Liver (tissue), 9 donors: ENCODE results near the gene TOP2A. TPM values are rescaled to one million over a fixed set of nuclear protein-coding genes. Genes with fewer than 3 reads are reported as not detected.

Experiments
- DNase-seq: peaks from one replicate; pipeline ENCODE4 v3.0.0-alpha.2; 2017; ENCODE audit warnings: low spot score
- H3K27ac ChIP-seq, 2 donors: one replicate each; pipeline ENCODE4 v1.7.0; 2013; ENCODE audit warnings: inconsistent platforms in 2 of 2, low read length in 2 of 2, control low read depth in 1 of 2, low read depth in 1 of 2, mild to moderate bottlenecking in 1 of 2
- H3K27me3 ChIP-seq, 4 donors: one replicate each; pipeline versions ENCODE4 v1.6.1 to v1.7.0; 2013; ENCODE audit warnings: low read length in 3 of 4, inconsistent platforms in 1 of 4, mild to moderate bottlenecking in 1 of 4, moderate library complexity in 1 of 4; ENCODE audit not compliant: control insufficient read depth in 4 of 4, insufficient read depth in 4 of 4
- H3K36me3 ChIP-seq, 4 donors: one replicate each; pipeline versions ENCODE4 v1.6.1 to v1.7.0; 2013; ENCODE audit warnings: low read length in 3 of 4, mild to moderate bottlenecking in 3 of 4, low read depth in 1 of 4, moderate library complexity in 1 of 4; ENCODE audit not compliant: control insufficient read depth in 4 of 4, insufficient read depth in 3 of 4
- H3K4me1 ChIP-seq, 4 donors: one replicate each; pipeline versions ENCODE4 v1.6.1 to v1.7.0; 2013; ENCODE audit warnings: low read length in 3 of 4, mild to moderate bottlenecking in 3 of 4, moderate library complexity in 1 of 4; ENCODE audit not compliant: control insufficient read depth in 4 of 4, insufficient read depth in 4 of 4
- H3K4me3 ChIP-seq, 3 donors: one replicate each; pipeline versions ENCODE4 v1.6.1 to v1.7.0; 2013; ENCODE audit warnings: low read length in 3 of 3, control low read depth in 1 of 3, low read depth in 1 of 3, mild to moderate bottlenecking in 1 of 3
- H3K9ac ChIP-seq, 2 donors: one replicate each; pipeline ENCODE4 v1.7.0; 2013; ENCODE audit warnings: low read length in 2 of 2, mild to moderate bottlenecking in 2 of 2, moderate library complexity in 2 of 2, control low read depth in 1 of 2, low read depth in 1 of 2
- H3K9me3 ChIP-seq, 4 donors: one replicate each; pipeline versions ENCODE4 v1.6.1 to v1.7.0; 2013; ENCODE audit warnings: low read length in 3 of 4; ENCODE audit not compliant: control insufficient read depth in 4 of 4
- EGR1 ChIP-seq, 2 donors: IDR thresholded peaks; 2 replicates each; pipeline ENCODE4 v1.6.1; 2016 to 2018; ENCODE audit warnings: antibody characterized with exemption in 2 of 2, low read depth in 2 of 2
- FOXA1 ChIP-seq: IDR thresholded peaks from 2 replicates; pipeline ENCODE4 v1.6.1; 2016; ENCODE audit warnings: antibody characterized with exemption
- FOXA2 ChIP-seq: IDR thresholded peaks from 2 replicates; pipeline ENCODE4 v1.6.1; 2016; ENCODE audit warnings: antibody characterized with exemption
- GABPA ChIP-seq, 2 donors: IDR thresholded peaks in 1 of 2; conservative IDR thresholded peaks in 1 of 2; 2 replicates each; pipeline ENCODE4 v1.6.1; 2016; ENCODE audit warnings: antibody characterized with exemption in 2 of 2, mild to moderate bottlenecking in 1 of 2, moderate library complexity in 1 of 2
- HNF4A ChIP-seq, 2 donors: conservative IDR thresholded peaks; 2 replicates each; pipeline ENCODE4 v1.6.1; 2016; ENCODE audit warnings: antibody characterized with exemption in 2 of 2, mild to moderate bottlenecking in 2 of 2
- HNF4G ChIP-seq: IDR thresholded peaks from 2 replicates; pipeline ENCODE4 v1.6.1; 2016; ENCODE audit warnings: antibody characterized with exemption
- JUND ChIP-seq, 2 donors: IDR thresholded peaks; 2 replicates each; pipeline ENCODE4 v1.6.1; 2016; ENCODE audit warnings: antibody characterized with exemption in 2 of 2
- MAX ChIP-seq: IDR thresholded peaks from 2 replicates; pipeline ENCODE4 v1.6.1; 2016; ENCODE audit warnings: antibody characterized with exemption
- NR2F2 ChIP-seq: IDR thresholded peaks from 2 replicates; pipeline ENCODE4 v1.6.1; 2016; ENCODE audit warnings: antibody characterized with exemption
- RAD21 ChIP-seq, 2 donors: IDR thresholded peaks; 2 replicates each; pipeline ENCODE4 v1.6.1; 2016; ENCODE audit warnings: antibody characterized with exemption in 2 of 2, mild to moderate bottlenecking in 2 of 2
- RXRA ChIP-seq, 2 donors: IDR thresholded peaks; 2 replicates each; pipeline ENCODE4 v1.6.1; 2017 to 2018; ENCODE audit warnings: antibody characterized with exemption in 2 of 2, mild to moderate bottlenecking in 1 of 2
- SP1 ChIP-seq: IDR thresholded peaks from 2 replicates; pipeline ENCODE4 v1.6.1; 2018; ENCODE audit warnings: antibody characterized with exemption, mild to moderate bottlenecking
- TAF1 ChIP-seq: conservative IDR thresholded peaks from 2 replicates; pipeline ENCODE4 v1.6.1; 2016; ENCODE audit warnings: antibody characterized with exemption, mild to moderate bottlenecking
- YY1 ChIP-seq: IDR thresholded peaks from 2 replicates; pipeline ENCODE4 v1.6.1; 2016; ENCODE audit warnings: antibody characterized with exemption, mild to moderate bottlenecking
- WGBS: extraction: QIAGEN DNeasy Blood & Tissue Kit; methylation state at CpG from one replicate; pipeline ENCODE4 v1.1.7; 2013; 5-methylcytosine and 5-hydroxymethylcytosine counted together
- polyA plus RNA-seq, 2 donors: library from polyadenylated mRNA; stranded (reverse) in 1 of 2; unstranded in 1 of 2; fragments of 200-250 nt in 1 of 2; fragments of >200 nt in 1 of 2; fragmentation: Nextera tagmentation in 1 of 2; extraction: Ambion mirVana in 1 of 2; gene quantifications; one replicate each; pipeline versions ENCODE4 v1.2.1 to v1.2.3, GENCODE V29; 2013 to 2015
- total RNA-seq, 2 donors: library from RNA; depleted of rRNA; stranded (reverse); fragments of >200 nt; gene quantifications; one replicate each; pipeline ENCODE4 v1.2.3, GENCODE V29; 2014
- TF ChIP-seq, protein P1 (sequence below): IDR thresholded peaks from 2 replicates; pipeline ENCODE4 v1.6.1; 2016; ENCODE audit warnings: antibody characterized with exemption, mild to moderate bottlenecking
- TF ChIP-seq, protein P2 (sequence below): fragments of 150-350 bp; IDR thresholded peaks from 2 replicates; pipeline ENCODE4 v1.5.1; 2017; ENCODE audit warnings: improper control_type of control experiment, low read depth, low read length; ENCODE audit not compliant: missing input control
- donor health status: healthy.
- donor health status: healthy.
- donor health status: healthy.
- donor health status: healthy.
- donor health status: healthy.

TOP2A gene
- total and polyA plus RNA-seq, 4 donors: 0.08 to 102 (median 3.6) TPM

- Histone ChIP-seq H3K9me3 (no peaks in the 10 kb centered on the region), H3K36me3 (peaks cover 19 to 55% (median 41%) of the 10 kb centered on the region in 4 donors), H3K27ac (peak overlapping the region; percentile 32 to 44), H3K4me1 (peaks cover 16 to 98% (median 96%) of the 10 kb centered on the region in 4 donors), H3K4me3 (no peak overlapping the region), H3K9ac (peak overlapping the region in 1 of 2 donors; percentile 42), H3K27me3 (no peaks in the 10 kb centered on the region)
- WGBS: 37% methylated on average over 2 of the region's 2 CpGs
- no peak for TF ChIP-seq HNF4G
- TF ChIP-seq HNF4A (conservative IDR thresholded peaks at IDR 0.05): no peak
- DNase-seq: no peak
Measured at GRCh38 chr17:40454613-40454995, 36.9 kb upstream of the TOP2A start.

GRCh38 chr17:40453881-40454612 is 36.4 kb upstream of the TOP2A start:
- Histone ChIP-seq H3K4me3 (no peak overlapping the region), H3K36me3 (peaks cover 19 to 55% (median 41%) of the 10 kb centered on the region in 4 donors), H3K4me1 (peaks cover 16 to 96% (median 93%) of the 10 kb centered on the region in 4 donors), H3K27me3 (no peaks in the 10 kb centered on the region), H3K9ac (peak overlapping the region in 1 of 2 donors; percentile 42), H3K9me3 (no peaks in the 10 kb centered on the region), H3K27ac (peak overlapping the region; percentile 32 to 56)
- WGBS: 89% methylated on average over 19 of the region's 19 CpGs
- DNase-seq: no peak
- TF ChIP-seq GABPA (IDR thresholded peaks at IDR 0.05 in 1 of 2, conservative IDR thresholded peaks at IDR 0.05 in 1 of 2): no peak
- TF ChIP-seq RAD21 (IDR thresholded peaks at IDR 0.05): no peak
- TF ChIP-seq FOXA1: no peak
- TF ChIP-seq TAF1: no peak

DNA sequence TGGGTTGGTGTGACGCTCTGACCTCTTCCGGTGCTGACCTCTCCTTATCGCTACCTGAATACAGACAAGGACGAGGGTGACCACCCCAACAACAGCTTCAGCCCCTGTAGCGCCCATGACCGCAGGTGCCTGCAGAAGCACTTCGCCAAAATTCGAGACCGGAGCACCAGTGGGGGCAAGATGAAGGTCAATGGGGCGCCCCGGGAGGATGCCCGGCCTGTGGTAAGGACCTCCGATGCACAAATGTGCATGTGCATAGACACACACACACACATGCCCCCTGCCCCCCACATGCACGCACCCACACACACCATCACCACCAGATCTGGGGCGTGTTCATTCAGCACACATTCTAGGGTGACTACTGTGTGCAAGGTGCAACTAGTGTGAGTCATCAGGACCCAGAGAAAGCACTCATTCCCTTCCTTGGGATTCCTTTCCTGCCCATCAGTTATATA is 35.3 kb upstream of the TOP2A start:
- 78% methylated on average over 15 of the region's 15 CpGs for WGBS
- TF ChIP-seq FOXA1 (no peak), RXRA (IDR thresholded peaks at IDR 0.05) (no peak), GABPA (IDR thresholded peaks at IDR 0.05 in 1 of 2, conservative IDR thresholded peaks at IDR 0.05 in 1 of 2) (no peak), NR2F2 (no peak), FOXA2 (no peak)
- H3K36me3 ChIP-seq: peaks cover 19 to 55% (median 39%) of the 10 kb centered on the region in 4 donors
- H3K27ac ChIP-seq: peak overlapping the region; percentile 56 to 65
- no peaks in the 10 kb centered on the region for H3K9me3 ChIP-seq
- H3K27me3 ChIP-seq: no peaks in the 10 kb centered on the region
- no peak overlapping the region for H3K9ac ChIP-seq
- DNase-seq: no peak
- H3K4me3 ChIP-seq: no peak overlapping the region
- peaks cover 19 to 95% (median 91%) of the 10 kb centered on the region in 4 donors for H3K4me1 ChIP-seq

DNA sequence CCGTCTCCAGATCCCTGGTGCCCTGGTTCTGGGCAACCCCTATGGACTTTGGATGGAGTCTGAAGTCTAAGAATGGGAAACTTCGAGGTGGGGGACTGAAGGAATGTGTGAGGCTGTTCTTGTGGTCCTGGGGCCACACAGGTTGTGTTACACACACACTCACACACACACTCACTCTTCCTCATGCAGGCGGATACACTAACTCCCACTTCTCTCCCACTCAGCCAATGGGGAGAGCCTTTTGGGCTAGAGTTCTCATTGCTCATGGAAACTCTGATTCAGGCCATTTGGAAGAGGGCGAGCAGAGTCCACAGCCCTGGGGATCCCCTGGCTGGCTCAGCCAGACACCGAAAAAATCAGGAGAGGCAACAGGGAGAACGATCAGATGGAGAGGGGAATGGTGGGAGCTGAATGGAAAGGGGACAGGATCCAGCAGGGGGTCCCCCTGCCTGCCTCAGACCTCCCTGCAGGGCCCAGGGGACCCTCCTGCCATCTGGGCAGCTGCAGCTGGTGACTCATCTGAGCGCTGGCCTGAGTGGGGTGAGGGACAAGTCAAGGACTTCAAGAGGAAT is 34.6 kb upstream of the TOP2A start:
- Histone ChIP-seq H3K4me1 (peaks cover 21 to 95% (median 91%) of the 10 kb centered on the region in 4 donors), H3K27me3 (no peaks in the 10 kb centered on the region), H3K4me3 (no peak overlapping the region), H3K36me3 (peaks cover 17 to 49% (median 34%) of the 10 kb centered on the region in 4 donors), H3K9ac (peak overlapping the region in 1 of 2 donors; percentile 14), H3K27ac (peak overlapping the region; percentile 56 to 65), H3K9me3 (no peaks in the 10 kb centered on the region)
- 40% methylated on average over 7 of the region's 7 CpGs for WGBS
- DNase-seq: no peak
- TF ChIP-seq, protein P1, sequence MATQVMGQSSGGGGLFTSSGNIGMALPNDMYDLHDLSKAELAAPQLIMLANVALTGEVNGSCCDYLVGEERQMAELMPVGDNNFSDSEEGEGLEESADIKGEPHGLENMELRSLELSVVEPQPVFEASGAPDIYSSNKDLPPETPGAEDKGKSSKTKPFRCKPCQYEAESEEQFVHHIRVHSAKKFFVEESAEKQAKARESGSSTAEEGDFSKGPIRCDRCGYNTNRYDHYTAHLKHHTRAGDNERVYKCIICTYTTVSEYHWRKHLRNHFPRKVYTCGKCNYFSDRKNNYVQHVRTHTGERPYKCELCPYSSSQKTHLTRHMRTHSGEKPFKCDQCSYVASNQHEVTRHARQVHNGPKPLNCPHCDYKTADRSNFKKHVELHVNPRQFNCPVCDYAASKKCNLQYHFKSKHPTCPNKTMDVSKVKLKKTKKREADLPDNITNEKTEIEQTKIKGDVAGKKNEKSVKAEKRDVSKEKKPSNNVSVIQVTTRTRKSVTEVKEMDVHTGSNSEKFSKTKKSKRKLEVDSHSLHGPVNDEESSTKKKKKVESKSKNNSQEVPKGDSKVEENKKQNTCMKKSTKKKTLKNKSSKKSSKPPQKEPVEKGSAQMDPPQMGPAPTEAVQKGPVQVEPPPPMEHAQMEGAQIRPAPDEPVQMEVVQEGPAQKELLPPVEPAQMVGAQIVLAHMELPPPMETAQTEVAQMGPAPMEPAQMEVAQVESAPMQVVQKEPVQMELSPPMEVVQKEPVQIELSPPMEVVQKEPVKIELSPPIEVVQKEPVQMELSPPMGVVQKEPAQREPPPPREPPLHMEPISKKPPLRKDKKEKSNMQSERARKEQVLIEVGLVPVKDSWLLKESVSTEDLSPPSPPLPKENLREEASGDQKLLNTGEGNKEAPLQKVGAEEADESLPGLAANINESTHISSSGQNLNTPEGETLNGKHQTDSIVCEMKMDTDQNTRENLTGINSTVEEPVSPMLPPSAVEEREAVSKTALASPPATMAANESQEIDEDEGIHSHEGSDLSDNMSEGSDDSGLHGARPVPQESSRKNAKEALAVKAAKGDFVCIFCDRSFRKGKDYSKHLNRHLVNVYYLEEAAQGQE: peak; percentile 33
- TF ChIP-seq, protein P2, sequence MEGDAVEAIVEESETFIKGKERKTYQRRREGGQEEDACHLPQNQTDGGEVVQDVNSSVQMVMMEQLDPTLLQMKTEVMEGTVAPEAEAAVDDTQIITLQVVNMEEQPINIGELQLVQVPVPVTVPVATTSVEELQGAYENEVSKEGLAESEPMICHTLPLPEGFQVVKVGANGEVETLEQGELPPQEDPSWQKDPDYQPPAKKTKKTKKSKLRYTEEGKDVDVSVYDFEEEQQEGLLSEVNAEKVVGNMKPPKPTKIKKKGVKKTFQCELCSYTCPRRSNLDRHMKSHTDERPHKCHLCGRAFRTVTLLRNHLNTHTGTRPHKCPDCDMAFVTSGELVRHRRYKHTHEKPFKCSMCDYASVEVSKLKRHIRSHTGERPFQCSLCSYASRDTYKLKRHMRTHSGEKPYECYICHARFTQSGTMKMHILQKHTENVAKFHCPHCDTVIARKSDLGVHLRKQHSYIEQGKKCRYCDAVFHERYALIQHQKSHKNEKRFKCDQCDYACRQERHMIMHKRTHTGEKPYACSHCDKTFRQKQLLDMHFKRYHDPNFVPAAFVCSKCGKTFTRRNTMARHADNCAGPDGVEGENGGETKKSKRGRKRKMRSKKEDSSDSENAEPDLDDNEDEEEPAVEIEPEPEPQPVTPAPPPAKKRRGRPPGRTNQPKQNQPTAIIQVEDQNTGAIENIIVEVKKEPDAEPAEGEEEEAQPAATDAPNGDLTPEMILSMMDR: no peak
- TF ChIP-seq HNF4G (no peak), SP1 (peak; percentile 57), RXRA (IDR thresholded peaks at IDR 0.05) (peak; percentile 33 to 47), HNF4A (conservative IDR thresholded peaks at IDR 0.05) (peak; percentile 69 to 83), YY1 (no peak), RAD21 (IDR thresholded peaks at IDR 0.05) (peak in 1 of 2 donors; percentile 21), MAX (no peak), GABPA (IDR thresholded peaks at IDR 0.05 in 1 of 2, conservative IDR thresholded peaks at IDR 0.05 in 1 of 2) (no peak), FOXA2 (no peak), JUND (IDR thresholded peaks at IDR 0.05) (peak; percentile 97 to 98), TAF1 (no peak), EGR1 (IDR thresholded peaks at IDR 0.05; ENCODE audit: low read depth in 2 of 2) (peak; percentile 55 to 70), FOXA1 (no peak)
